HG03175 (cell line): ENCODE data around the gene OSBPL2.

ENCODE experiments used
- ATAC-seq: cut with Tn5 transposase; IDR thresholded peaks from one replicate; pipeline ENCODE4 v1.9.1; 2021; ENCODE audit warnings: mild to moderate bottlenecking, moderate library complexity; ENCODE audit not compliant: unreplicated experiment

Gene OSBPL2

GRCh38 chr20:62205618-62206387 lies 32.5 kb upstream of the OSBPL2 start:
- no peak for ATAC-seq

DNA sequence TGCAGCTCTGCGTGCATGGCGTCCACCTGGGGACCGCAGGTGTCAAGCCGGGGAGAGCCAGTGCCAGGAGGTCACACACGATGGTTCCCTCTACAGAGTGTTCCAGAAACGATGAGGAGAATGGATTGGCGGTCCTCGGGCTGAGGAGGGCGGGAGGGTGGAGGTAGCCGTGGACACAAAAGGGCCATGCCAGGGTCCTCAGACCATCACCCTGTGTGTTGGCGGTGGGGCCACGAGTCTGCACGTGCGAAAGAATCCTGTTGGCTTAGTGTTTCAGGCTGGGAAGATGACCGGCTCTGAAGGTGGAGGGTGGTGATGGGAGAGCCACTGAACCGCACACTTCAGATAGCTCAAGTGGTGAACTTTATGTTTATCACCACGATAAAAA lies 31.9 kb upstream of the OSBPL2 start:
- ATAC-seq, result no peak

DNA sequence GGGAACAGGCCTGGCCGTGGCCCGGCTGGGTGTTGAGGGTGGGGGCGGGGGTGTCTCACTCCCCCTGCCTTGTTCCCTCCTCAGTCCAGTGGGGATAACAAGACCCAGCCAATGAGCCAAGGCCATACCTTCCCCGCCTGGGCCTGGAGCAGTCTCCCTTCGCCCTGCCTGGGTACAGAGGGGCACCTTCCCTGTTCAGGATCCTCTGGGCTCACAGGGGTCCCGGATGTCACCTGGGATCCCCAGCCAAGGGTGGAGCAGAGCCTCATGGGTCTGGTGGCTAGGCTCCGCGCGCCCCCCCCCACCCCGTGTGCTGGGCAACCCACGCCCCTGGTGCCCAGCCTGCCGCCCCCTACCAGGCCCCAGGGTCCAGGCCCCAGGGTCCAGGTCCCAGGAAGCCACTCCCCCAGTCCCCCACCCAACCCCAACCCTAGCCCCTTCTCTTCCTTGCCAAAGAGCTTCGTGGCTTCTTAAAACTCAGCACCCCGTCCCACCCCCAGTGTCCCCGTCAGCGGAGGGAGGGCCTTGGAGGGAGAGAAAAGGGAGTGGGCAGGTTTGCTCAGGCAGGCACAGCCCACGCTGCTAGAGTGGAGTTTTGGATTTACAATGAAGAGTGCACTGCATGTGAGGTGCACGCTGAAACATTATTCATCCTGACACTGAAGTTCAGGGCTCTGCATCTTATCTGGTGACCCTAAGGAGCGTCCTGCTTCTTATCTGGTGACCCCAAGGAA lies 30.1 kb upstream of the OSBPL2 start:
- no peak for ATAC-seq

- ATAC-seq, result no peak
These were observed 29.2 kb upstream of the OSBPL2 start for GRCh38 chr20:62208795-62209755.

DNA sequence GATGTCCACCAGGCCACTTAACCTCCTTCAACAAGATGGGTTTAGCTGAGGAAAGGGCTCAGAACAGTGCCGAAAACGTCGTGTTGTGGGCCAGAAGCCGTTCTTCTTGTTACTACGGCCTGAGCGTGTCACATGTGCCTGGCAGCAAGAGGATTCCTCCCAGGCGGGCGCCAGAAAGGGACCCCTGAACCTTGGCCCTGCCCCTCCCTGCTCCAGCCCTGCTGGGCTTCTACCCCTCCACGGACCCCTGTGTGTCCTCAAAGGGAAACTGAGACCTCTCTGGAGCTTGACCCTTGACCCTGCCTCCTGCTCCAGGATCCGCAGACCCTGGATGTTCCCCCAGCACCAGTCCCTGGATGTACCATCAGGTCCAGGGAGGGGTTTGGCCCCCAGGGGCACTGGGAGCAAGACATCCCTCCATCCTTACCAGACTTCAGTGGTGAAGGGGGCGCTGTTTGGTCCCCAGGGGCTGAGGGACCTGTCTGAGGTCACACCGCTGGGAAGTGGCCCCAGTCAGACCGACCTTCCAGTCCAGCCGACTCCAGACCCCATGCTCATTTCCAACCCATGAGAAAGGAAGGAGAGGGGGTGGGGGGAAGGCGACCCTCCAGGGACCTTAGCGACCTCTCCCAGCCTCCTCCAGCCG lies 28.3 kb upstream of the OSBPL2 start:
- no peak for ATAC-seq

DNA sequence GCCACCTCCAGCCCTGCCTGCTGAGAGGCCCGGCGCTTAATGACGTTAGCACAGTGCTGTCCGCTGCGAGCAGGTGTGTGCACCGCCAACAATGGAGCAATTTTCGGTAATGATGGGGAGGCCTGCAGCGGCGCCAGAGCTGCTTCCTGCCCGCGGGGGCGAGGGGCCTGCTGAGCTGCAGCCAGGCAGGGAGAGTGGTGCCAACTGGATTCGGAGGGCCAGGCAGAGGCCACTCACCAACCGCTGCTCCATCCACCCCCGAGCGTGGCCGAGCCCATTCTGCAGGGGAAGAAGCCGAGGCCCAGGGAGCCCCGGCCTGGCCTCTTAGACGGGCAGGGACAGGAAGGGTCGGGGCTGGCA lies 27.8 kb upstream of the OSBPL2 start:
- ATAC-seq, result no peak

- no peak for ATAC-seq
These were observed 27.1 kb upstream of the OSBPL2 start for GRCh38 chr20:62211216-62211615.

DNA sequence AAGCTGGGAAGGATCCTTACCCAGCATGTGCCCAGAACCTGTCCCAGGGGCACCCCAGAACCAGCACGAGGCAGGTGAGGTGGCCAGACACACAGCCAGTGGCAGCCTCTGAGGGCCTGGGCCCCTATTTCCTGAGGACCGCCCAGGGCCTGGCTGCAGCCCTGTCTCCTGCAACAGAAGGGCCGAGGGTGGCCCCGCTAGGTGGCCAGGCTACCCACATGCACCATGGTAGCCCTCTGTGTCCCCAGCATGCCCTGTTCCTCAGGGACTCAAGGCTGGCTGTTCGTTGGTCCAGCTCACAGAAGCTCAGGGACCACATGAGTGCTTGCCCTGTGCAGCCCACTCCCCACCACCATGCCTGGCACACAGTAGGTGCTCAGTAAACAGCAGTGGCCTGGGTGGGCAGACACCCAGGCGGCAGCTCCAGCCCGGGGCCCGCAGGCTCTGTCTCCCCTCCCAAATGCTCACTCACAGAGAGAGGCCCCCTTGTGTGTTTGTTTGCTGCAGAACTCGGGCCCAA lies 26.5 kb upstream of the OSBPL2 start:
- no peak for ATAC-seq

- ATAC-seq, result no peak
These were observed 26.0 kb upstream of the OSBPL2 start for GRCh38 chr20:62212299-62212698.

- no peak for ATAC-seq
These were observed 24.3 kb upstream of the OSBPL2 start for GRCh38 chr20:62214067-62214466.

DNA sequence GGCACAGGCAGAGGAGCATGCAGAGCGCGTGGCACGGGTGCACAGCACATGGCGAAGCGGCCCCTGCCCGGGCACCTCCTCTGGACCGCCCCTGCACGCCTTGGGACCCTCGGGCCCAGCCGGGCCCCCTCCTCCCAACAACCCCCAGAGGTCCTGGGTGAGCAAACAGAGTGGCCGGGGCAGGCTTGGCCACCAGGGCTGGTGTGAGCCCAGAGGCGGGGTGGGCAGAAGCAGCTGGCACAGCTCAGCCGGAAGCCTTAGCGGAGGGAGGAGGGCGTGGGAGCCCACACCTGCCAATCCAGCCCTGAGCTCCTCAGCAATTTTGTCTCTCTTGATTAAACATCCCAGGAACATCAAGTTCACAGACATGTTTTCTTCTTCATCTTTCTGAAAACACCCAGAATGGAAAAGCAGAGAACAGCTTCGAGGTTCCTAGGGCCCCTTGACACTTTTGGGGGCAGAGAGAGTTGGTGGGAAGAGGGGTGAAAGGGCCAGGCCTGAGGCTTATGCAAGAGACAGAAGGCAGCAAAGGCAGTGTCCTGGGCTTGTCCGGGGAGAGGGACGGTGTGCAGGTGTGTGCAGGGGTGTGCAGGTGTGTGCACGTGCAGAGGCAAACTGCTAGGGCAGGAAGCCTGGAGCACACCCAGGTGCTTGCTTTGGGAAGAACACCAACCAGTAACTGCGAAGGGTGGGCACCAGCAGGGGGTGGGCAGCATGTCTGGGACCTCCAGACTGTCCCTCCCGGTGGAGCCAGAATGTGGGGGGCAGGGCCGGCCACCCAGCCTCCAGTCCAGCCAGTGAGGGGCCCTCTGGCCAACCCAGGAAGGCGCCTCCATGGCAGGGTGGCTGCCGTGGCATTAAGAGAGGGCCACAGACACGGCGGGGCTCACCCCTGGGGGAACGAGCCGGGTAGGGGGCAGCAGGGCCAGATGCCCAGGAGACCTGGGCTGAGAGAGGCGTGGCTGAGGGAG lies 23.0 kb upstream of the OSBPL2 start:
- ATAC-seq, result no peak

GRCh38 chr20:62215991-62216635 lies 22.2 kb upstream of the OSBPL2 start:
- ATAC-seq, result no peak

DNA sequence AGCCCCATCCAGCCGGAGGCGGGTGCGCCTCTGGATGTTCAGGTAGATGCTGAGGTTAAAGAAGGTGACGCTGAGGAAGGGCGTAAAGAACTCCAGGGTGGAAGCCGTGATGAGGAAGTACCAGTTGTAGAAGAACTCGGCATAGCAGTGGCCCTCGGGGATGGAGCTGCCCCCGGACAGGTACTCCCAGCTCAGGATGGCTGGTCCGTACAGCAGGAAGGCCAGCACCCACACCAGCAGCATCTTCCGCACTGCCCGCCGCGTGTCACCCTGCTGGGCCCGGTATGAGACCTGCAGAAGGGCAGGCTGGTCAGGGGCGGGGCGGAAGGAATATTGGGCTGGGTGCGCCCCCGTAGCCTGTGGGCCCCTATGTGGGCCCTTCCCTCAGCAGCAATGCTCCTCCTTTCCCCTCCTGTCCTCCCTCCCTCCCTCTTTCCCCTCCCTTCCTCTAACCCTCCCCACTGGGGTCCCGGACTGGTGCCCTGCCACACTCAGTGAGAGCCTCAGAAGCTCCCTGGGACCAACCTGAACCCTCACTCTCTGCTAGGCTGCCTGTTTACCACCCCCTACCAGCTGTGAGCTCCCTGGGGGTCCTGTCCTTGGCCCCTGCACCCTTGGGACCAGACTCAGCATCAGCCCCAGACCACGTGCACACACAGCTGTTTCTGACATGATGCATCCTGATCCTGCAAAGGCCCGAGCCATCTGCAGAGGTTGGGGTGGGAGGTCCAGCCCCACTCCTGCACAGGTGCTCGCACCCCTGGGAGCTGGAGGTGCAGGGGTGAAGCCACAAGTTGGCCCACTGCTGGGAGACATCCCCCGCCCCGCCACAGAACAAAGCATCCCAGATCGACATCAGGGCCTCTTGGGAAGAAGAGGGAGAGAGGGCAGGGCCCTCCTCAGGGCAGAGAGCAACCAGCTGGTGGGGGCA lies 21.4 kb upstream of the OSBPL2 start:
- ATAC-seq, result no peak

DNA sequence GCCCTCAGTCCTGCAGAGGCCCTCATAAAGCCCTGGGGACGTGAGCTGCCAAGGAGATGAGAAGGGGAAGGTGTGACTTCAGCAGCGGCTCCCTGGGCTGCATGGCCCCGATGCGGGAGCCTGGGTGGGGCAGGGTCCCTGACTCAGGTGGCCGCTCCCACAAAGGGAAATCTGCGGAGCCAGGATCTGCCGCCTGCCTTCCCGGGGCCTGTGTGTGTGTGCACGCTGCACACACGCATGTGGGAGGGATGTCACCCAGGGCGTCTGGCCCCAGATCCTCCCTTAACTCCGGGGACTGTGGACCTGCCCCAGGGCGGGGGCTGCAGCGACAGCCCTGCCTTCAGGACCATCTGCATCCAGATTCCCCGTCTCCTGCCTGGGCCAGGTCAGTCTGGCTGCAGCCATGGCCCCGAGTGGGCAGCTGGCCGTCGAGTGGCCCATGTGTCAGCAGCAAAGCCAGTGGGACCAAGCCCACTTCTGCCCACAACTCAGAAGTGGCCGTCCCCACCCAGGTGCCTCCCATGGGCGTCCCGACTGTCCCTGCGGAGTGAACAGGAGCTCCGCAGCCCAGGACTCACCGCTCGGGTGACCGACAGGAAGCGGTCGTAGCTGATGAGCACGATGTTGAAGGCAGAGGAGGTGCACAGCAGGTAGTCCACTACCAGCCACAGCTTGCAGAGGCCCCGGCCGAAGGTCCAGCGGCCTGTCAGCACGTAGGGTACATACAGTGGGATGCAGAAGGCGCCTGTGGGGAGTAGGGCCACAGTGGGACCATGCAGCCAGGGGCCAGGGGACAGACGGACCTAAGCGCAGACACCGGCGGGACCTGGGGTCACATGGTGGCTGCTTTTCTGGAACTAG lies 20.2 kb upstream of the OSBPL2 start:
- no peak for ATAC-seq

DNA sequence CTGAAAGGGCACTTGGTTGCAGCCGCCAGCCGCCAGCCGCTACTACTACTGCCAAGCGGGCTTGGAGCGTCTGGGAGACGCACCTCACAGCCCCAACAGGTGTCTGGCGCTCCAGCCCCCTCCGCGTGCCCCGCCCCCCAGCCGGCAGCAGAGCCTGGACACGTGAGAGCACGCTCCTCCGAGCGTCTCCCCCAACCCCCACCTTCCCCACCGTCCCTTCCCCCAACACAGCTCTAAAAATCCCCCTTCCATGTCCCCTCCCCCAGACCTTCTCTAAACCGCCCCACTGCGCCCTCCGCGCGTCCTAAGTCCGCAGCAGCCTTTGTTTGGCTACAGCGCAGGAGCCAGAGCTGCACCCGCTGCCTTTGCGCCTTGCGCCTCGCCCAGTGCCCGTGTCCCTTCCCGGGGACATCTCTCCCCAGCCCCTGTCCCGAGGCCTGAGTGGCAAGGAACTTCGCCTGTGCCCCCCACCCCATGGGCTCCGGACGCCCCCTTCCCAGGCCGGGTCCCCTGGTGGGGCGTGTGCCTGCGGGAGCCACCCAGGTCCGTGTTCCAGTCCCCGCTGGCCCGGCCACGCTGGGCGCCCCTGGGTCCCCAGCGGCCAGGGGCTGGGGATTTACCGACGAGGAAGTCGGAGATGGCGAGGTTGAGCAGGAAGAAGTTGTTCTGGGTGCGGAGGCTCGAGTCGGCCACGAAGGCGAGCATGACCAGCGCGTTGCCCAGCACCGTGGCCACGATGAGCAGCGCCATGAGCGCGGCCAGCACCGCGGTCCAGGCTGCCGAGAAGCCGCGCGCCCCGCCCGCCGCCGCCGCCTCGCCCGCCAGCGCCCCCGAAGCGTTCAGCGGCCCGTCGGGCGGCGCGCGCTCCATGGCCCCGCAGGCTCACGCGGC lies 19.0 kb upstream of the OSBPL2 start:
- ATAC-seq, result no peak
